Measurements from ENCODE around the gene EIF3I. TPM values are rescaled to one million over a fixed set of nuclear protein-coding genes. Genes with fewer than 3 reads are reported as not detected.

The EIF3I gene
- total and polyA plus RNA-seq, 2 of the 8 experiments (the other 6 are each of a cell fraction or from before 2014, with no cell fraction given) = 247 to 346 TPM

GRCh38 chr1:32194984-32195383, 27.2 kb upstream of the EIF3I start:
- Histone ChIP-seq H3K23me2 (ENCODE audit: low read depth, low read length) (peaks cover 2% of the 10 kb centered on the region; the same call in 1 of the 2 replicates), H3K9ac (replicated peaks in 1 of 4; ENCODE audit: extremely low read depth in 1 of 4, low read depth in 3 of 4, low read length in 3 of 4) (no peak overlapping the region), H2AFZ (ENCODE audit: low read length) (no peak overlapping the region), H2BK5ac (ENCODE audit: low read depth, low read length) (no peak overlapping the region), H3K27me3 (replicated peaks in 1 of 4; ENCODE audit: control insufficient read depth in 3 of 4, extremely low read depth in 1 of 4, insufficient read depth in 3 of 4, low read length in 3 of 4) (no peaks in the 10 kb centered on the region), H3K56ac (replicated peaks; ENCODE audit: insufficient read length, low read depth, low read length) (no peak overlapping the region), H3K4me1 (replicated peaks in 1 of 4; ENCODE audit: control insufficient read depth in 3 of 4, insufficient read depth in 4 of 4, low read length in 3 of 4) (peaks cover 9 to 15% (median 11%) of the 10 kb centered on the region in 4 experiments), H3K4ac (replicated peaks; ENCODE audit: insufficient read length, low read depth, low read length) (no peak overlapping the region), H2BK20ac (ENCODE audit: low read length) (no peak overlapping the region), H3K9me3 (ENCODE audit: insufficient read depth in 2 of 2, low read depth in 1 of 2, low read length in 1 of 2) (no peaks in the 10 kb centered on the region), H3K79me1 (ENCODE audit: low read depth, low read length) (0 out of 2 replicates have a peak, but pooled peaks cover 3% of the 10 kb centered on the region), H4K20me1 (replicated peaks in 1 of 2; ENCODE audit: control insufficient read depth in 1 of 2, insufficient read depth in 2 of 2, low read length in 2 of 2) (peaks cover 11 to 12% of the 10 kb centered on the region in 2 experiments), H2BK15ac (ENCODE audit: low read length) (no peak overlapping the region), H2AK5ac (ENCODE audit: low read depth, low read length) (no peak overlapping the region), H3K79me2 (ENCODE audit: control insufficient read depth in 1 of 2, insufficient read depth in 2 of 2, low read length in 2 of 2) (no peaks in the 10 kb centered on the region), H2BK12ac (ENCODE audit: low read depth, low read length) (no peak overlapping the region), H2BK120ac (replicated peaks; ENCODE audit: low read depth, low read length) (no peak overlapping the region), H3K4me3 (ENCODE audit: extremely low read depth in 1 of 4, insufficient read depth in 2 of 4, low read depth in 3 of 4, low read length in 4 of 4) (no peak overlapping the region), H4K8ac (ENCODE audit: extremely low read depth, insufficient read depth, low read length) (no peak overlapping the region), H3K27ac (ENCODE audit: low read depth, low read length) (no peak overlapping the region), H4K91ac (replicated peaks; ENCODE audit: insufficient read length, low read length) (no peak overlapping the region), H4K5ac (ENCODE audit: insufficient read length, low read depth, low read length) (no peak overlapping the region), H3K18ac (ENCODE audit: extremely low read depth, low read length) (no peak overlapping the region), H3K36me3 (ENCODE audit: control insufficient read depth in 2 of 4, insufficient read depth in 4 of 4, low read length in 3 of 4) (peaks cover 48 to 75% (median 65%) of the 10 kb centered on the region in 4 experiments), H3K14ac (ENCODE audit: insufficient read length) (no peak overlapping the region), H3K4me2 (ENCODE audit: insufficient read depth in 1 of 2, low read depth in 2 of 2, low read length in 2 of 2) (no peak overlapping the region), H3K23ac (ENCODE audit: insufficient read length) (no peak overlapping the region)
- ChIA-PET POLR2A (ENCODE audit: partially characterized antibody) (interaction anchor here (0.9 to 21.3 kb wide), 4 partner anchors 10 to 167 kb away, joined by 3 to 332 read pairs (median 48); partner anchors contain the start of genes DCDC2B, FAM229A, IQCC and TSSK3), CTCF (ENCODE audit: partially characterized antibody) (interaction anchor here (0.7 to 1.3 kb wide), 2 partner anchors 86 to 121 kb away, joined by 3 to 4 read pairs; no protein-coding TSS in a partner anchor)
- 90% methylated on average over 6 of the region's 6 CpGs; no CpG with 5 or more reads in 1 of the 2 experiments for WGBS, 2 experiments (ENCODE audit: extremely low coverage in 1 of 2, insufficient coverage in 1 of 2, insufficient read length in 1 of 2, insufficient replicate concordance in 2 of 2, low coverage in 1 of 2, low lambda C conversion rate in 2 of 2, missing lambda C conversion rate in 1 of 2)
- no peak for FAIRE-seq
- no peak for DNase-seq (ENCODE audit: low read depth in 1 of 2, low spot score in 2 of 2)
- TF ChIP-seq BCL11A (IDR thresholded peaks at IDR 0.05; ENCODE audit: low read depth in 2 of 2, low read length in 2 of 2) (no peak), SIX5 (IDR thresholded peaks at IDR 0.05; ENCODE audit: low read depth, low read length) (no peak), ATF2 (IDR thresholded peaks at IDR 0.05; ENCODE audit: low read length) (no peak), JUND (IDR thresholded peaks at IDR 0.05; ENCODE audit: low read length) (no peak), RFX5 (IDR thresholded peaks at IDR 0.05; ENCODE audit: borderline replicate concordance, low read depth, low read length) (no peak), ATF3 (IDR thresholded peaks at IDR 0.05; ENCODE audit: insufficient read depth, low read depth, low read length) (no peak), RNF2 (IDR thresholded peaks at IDR 0.05; ENCODE audit: borderline replicate concordance, low read depth, low read length, missing control alignments, poor library complexity, severe bottlenecking) (no peak), E2F6 (IDR thresholded peaks at IDR 0.05) (no peak), GTF2F1 (IDR thresholded peaks at IDR 0.05; ENCODE audit: borderline replicate concordance, low read depth, low read length) (no peak)
